HG03342 (cell line): Measurements from ENCODE around the gene DLL1.
"Not testable (repeated sequence)": the region's sequence is repeated elsewhere in the genome, so short reads cannot be mapped to it uniquely, and the experiment has no call there.

Experiments used
- ATAC-seq: cut with Tn5 transposase; IDR thresholded peaks from one replicate; pipeline ENCODE4 v1.9.1; 2021; ENCODE audit warnings: mild to moderate bottlenecking, moderate library complexity; ENCODE audit not compliant: unreplicated experiment

The DLL1 gene

GRCh38 chr6:170269151-170269845, 21.6 kb downstream of the DLL1 start:
- no peak for ATAC-seq

DNA sequence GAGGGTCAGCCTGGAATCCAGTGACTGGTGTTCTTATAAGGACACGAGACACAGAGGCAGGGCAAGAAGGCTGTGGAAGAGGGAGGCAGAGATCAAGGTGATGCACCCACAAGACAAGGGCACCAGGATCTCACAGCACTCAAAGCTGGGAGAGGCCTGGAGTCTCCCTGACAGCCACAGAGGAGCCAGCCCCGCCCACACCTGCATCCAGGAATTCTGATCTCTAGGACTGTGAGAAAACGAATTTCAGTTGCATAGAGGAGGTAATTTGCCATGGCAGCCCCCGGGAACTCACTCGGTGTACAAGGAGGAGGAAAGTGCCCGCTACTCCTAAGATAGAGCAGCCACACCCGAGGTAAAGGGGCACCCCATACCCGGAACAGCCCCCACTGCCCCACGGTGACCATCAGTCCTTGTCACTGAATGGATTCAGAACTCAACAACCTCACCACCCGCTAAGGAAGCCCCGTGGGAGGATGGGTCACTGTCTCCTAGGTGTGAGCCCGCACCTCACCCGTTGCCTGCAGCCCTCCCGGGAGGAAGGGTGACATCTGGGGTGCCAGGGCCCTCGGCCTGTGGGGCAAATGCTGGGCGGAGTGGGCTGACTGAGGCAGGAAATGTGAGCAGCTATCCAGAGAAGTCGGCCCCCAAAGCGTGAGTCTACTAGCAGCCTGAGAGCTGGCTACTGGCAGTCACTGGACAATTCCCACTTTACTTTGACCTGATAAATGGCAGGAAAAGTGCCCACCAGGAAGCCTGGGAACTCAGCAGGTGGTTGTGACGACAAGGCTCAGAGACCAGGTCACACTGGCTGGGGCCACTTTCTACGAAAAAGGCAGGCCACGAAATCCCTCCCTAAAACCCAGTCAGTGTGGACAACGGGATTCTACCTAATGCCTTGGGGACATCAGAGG, 22.4 kb downstream of the DLL1 start:
- no peak for ATAC-seq

GRCh38 chr6:170267688-170268087, 23.2 kb downstream of the DLL1 start:
- ATAC-seq = no peak

DNA sequence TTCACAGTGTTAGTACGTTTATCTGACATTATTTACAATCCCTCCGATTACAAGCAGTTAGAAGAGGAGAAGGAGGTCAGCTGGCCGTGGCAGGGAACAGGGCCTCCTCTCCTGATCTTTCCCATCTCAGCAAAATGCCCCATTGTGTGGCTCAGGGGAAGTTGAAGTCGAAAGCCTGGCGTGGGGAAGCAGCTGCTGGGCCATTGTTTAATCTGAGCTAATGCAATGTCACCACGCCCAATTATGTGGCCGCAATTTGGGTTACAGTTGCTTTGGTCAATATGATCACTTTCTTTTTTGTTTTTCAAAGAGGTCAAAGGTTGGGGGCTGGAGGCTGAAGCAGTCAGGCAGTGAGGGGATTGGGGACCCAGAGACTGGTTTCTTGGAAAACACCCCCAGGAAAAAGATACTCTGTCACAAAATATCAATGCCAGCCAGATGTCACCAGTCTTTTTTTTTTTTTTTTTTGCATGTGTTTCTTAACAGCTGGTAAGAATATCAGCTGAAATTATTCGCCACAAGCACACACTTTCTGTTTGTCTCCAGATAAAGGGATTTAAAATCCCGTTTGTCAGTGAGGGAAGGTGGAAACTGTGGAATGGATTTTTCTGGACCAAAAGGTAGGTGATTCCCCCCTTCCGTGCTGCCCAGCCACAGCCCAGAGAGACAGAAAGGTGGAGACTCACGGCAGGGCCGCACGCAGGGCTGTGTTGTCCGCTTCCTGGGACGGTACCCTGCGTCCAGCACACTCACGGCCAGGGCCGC, 24.6 kb downstream of the DLL1 start:
- no peak for ATAC-seq

DNA sequence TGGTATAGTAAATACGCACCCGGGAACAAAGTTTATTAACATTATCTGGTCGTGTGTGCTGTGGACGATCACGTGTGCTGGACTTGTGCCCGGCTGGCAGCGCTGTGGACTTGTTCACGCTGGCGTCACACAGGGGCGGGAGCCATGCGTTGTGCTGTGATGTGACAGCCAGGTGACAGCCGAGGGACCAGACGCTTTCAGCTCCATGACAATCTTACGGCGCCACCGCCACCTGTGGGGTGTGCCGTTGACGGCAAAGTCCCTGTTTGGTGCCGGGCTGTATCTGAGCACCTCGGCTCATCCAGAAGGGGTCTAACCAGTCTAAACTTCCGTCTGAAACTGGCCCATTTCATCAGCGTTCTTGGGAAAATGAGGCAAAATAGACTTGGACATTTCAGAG, 25.2 kb downstream of the DLL1 start:
- no peak for ATAC-seq

DNA sequence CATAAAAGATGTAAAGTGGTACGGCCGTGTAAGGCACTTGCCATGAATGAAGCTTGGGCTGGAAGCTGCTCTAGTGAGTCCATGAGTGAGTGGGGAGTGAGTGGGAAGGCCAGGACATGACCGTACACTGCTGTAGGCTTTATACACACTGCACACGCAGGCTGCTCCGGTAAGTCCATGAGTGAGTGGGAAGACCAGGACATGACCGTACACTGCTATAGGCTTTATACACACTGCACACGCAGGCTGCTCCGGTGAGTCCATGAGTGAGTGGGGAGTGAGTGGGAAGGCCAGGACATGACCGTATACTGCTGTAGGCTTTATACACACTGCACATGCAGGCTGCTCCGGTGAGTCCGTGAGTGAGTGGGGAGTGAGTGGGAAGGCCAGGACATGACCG, 26.2 kb downstream of the DLL1 start:
- ATAC-seq = not testable (repeated sequence)

DNA sequence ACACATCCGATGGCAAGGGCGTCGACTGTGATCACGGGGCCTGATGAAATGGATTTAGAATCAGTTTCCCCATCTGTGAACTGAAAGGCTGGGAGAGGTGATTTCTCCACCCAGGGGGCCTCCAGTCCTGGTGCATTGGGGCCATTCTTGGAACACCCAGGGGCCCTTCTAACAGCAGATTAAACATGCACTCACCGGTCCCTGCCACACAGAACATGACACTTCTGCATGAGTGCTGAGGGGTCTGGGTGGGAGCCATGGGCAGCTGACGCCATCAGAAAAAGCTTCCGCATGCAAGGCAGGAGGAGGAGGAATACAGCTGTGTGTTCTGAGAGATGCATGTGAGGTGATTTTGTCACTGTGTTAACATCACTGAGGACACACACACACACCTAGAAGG, 26.8 kb downstream of the DLL1 start:
- ATAC-seq = no peak

- no peak for ATAC-seq
Measured at GRCh38 chr6:170263410-170263809, 27.5 kb downstream of the DLL1 start.

DNA sequence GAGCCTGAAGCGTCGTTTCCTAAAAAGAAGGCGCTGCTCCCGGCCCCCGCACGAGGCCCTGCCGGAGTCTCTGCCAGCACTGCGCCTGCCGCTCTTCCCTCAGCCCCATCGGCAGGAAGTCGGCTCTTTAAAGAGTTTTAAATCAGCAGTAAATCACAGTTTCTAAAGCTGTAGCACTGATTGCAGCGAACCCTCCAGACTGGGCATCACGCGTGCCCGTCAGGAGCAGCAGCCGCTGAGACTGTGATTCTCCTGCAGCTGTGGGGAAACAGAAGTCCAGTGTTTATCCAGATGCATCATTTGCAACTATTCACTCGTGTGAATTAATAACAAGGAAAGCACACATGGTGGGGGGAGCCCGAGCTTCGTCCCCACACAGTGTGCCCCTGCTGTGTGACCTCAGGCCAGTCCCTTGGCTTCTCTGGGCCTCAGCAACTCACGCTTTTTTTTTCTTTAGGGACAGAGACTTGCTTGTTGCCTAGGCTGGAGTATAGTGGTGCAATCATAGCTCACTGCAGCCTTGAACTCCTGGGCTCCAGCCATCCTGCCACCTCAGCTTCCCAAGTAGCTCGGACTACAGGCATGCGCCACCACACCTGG, 28.3 kb downstream of the DLL1 start:
- no peak for ATAC-seq

DNA sequence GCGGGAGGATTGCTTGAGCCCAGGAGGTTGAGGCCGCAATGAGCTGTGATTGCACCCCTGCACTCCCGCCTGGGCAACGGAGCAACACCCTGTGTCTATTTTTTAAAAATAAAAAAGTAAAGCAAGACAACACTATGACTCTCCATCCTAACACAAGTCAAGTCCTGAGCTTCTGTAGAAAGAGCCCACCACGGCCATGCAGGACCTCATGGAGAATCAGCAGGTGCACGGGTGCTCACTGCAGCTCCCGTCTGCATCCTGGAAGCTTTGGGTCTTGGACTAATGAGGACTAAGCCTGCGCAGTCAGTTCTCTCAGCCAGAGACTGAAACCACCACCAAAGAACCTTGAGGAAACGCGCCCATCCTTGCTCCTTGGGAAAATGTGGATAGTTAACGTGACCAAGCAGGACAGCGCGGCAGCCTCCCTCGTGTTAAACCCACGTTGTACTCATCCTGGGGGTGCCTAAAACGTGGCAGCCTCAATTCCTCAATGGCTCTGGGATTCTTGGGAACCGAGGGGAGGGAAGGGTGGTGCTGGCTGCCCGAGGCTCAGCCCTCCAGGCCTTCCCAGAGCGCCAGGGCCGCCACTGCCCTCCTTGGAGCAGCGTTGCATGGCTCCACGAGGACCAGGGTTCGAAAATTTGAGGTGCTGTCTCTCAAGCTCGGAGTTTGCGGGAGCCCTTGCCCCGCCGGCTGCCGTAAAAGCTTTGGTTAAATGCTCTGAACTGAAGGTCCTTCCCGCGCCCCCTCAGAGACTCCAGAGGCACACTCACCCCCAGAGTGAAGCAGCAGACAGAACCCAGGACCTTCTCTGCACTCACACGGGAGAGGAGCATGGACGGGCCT, 29.0 kb downstream of the DLL1 start:
- no peak for ATAC-seq

DNA sequence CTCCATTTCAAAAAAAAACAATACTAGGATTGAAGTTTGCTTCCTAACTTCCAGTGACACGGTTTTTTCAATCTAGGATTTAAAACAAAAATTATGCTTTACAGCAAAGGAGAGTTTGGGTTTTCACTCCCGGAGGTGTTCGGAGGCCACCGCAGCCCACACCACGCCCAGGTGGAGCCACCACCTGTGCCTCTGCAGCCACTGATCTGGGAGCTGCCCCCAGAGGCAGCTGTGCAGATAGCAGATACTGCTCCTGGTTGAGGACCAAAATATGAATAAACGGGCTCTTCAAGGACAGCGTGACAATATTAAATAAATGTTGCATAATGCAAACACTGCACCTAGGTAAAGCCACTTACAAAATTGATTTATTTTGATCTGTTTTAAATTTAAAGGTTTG, 30.2 kb downstream of the DLL1 start:
- ATAC-seq = no peak

DNA sequence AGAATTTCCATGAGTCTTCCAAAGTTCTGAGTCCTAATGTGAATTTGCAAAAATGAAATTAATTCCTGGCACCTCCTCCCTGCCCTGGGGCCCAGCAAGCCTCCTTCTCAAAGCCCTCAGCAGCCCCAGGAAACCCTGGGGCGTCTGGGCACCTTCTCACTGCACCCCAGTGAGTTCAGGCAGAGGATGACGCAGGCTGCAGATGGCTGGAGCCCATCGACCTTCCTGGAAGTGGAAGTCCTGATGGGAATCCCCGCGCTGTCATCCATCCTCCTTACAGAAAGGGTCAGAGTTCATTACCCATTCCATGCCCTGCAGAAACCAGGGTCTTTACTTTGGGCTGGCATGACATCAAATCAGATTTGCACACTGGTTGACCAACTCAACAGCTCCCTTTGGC, 31.6 kb downstream of the DLL1 start:
- no peak for ATAC-seq

DNA sequence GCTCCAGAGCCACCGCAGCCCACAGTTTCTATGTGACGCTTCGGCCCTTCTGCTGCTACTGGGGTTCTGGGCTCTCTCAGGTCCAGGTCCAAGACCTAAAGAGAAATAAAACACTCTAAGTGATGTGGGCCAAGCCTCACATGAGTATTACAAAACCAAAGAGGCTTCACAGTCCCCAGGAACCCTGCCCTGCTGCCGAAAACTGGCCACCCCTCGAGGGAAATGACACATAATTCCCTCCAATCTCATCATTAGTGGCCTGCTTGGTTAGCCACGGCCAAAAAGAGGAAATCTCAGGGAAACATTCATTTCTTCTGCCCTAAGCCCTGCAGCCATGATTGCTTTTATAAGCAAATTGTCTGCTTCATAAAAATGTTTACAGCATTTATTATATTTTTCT, 32.5 kb downstream of the DLL1 start:
- ATAC-seq = no peak

DNA sequence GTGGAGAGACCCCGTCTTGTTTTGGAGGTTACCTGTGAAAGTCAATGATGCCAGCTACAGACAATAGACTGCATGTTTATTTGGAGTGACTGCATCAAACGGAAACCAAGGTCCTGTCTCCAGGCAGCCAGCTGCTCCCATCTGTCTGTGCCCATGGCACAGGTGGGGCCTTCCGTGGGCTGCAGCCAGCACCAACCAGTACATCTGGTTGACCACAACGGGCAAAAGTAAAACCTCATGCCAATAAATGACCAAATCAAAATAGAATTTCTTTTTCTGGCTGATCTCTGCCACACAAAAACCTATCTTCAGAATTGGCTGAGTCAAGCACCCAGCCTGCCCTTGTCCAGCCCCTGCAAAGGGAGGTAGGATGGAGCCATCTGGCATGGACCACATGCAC, 33.5 kb downstream of the DLL1 start:
- ATAC-seq = no peak

DNA sequence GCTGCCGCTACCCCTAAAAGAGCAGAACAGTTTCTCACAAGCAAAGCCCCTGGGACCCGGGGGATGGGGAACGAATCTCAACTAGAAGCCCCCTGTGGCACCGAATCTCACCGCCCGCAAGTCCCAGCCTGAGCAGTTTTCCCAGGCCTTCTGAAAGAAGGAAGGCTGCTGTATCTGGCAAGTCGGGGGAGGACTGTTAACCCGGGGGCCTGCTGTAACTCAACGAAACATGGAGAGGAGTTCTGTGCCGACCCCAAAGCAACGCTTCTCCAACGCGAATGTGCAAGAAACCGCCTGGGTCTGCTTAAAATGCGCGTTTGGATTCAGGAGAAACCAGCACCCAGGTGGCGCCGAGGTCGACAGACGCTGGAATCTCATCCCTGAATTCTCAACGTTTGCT, 34.2 kb downstream of the DLL1 start:
- no peak for ATAC-seq

- ATAC-seq = no peak
Measured at GRCh38 chr6:170255426-170256125, 35.3 kb downstream of the DLL1 start.

DNA sequence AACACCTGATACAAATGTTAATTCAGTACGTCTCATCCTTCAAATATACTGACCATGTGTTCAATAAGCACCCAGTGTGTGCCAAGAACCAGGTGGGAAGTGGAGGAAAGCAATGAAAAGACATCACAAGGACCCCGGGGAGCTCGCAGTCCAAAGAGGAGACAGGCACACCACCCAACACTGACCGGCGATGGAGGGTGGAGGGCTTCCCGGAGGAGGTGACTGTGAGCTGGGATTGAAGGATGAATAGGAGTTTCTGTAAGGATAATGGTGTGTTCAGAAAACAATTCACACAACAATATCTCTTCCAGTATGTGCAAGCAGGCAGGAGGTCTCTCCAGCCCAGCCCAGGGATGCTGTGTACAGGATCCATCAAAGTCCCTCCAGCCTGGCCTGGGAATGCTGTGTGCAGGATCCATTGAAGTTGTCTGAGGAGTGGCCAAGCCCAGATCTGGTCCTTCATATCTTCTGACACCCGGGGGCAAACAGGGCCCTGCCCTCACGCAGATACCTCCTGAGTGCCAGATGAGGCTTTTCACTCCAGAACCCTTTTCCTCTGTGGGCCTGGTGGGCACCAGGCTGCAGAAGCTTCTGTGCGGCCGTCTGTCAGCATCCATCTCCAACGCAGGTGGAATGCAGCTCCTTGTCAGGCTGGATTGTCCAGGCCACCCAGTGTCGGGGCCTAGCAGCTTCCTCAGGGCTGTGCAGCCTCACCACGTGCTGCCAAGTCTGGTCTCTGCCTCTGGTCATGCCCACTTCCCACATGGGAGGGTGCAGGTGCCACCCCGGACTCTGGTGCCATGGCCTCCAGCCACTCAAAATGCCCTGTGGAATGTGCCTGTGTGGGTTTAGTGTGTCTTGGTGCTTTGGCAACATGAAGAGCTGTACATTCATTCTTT, 36.3 kb downstream of the DLL1 start:
- ATAC-seq = no peak

DNA sequence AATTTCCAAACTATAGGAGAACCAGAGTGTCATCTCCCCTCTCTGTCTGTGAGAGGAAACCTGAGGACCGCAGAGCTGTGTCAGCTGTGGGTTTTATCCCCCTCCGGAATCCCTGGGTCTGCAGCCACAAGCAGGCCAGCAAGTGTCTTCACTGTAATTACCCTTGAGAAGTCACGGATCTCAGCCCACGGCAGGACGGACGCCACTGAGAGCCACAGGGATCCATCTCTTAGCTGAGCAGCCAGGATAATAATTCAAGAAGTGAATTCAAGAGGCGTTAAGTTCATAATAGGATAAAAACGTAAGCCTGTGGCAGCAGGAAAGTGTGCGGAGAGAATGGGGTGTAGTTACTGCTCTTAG, 37.0 kb downstream of the DLL1 start:
- no peak for ATAC-seq
